Caco-2 (cell line): Measurements from ENCODE around the gene RIMS4. TPM values are rescaled to one million over a fixed set of nuclear protein-coding genes. Genes with fewer than 3 reads are reported as not detected.
A peak's percentile ranks its signal among the peaks of the same experiment; 100 is the strongest.

Experiments used
- BruUV-seq: library from RNA; stranded (reverse); fragments of 400-500 nt; replicated peaks from 2 replicates; lab custom pipeline; 2021; lab: Mats Ljungman, UMichigan
- CTCF ChIA-PET: fragments of 300-600 bp; sonication (Branson Sonifier 250); formaldehyde crosslinking; loops from one replicate; lab custom pipeline; 2022; ENCODE audit warnings: antibody characterized with exemption; lab: Charles Lee
- POLR2A ChIA-PET: fragments of 300-600 bp; sonication (Branson Sonifier 250); formaldehyde crosslinking; loops from one replicate; lab custom pipeline; 2022; ENCODE audit warnings: antibody characterized with exemption; lab: Charles Lee
- DNase-seq, 2 experiments: peaks; one replicate each; pipeline versions ENCODE4 v3.0.0 to v3.0.0-alpha.2; 2020 to 2022
- H3K27me3 ChIP-seq: replicated peaks from 2 replicates; pipeline ENCODE4 v1.6.0; 2011; ENCODE audit warnings: low read length; ENCODE audit not compliant: control insufficient read depth, insufficient read depth
- H3K36me3 ChIP-seq: 2 replicates; pipeline ENCODE4 v1.5.1; 2011; ENCODE audit warnings: low read length; ENCODE audit not compliant: control insufficient read depth, insufficient read depth
- H3K4me1 ChIP-seq: fragments of 250-450 bp; sonication (Bioruptor Pico); 2 replicates; pipeline ENCODE4 v1.5.1; 2020; ENCODE audit warnings: mild to moderate bottlenecking
- H3K4me3 ChIP-seq: 2 replicates; pipeline ENCODE4 v1.5.1; 2011; ENCODE audit warnings: low read depth, mild to moderate bottlenecking, control low read depth, low read length
- H3K9me3 ChIP-seq: fragments of 250-450 bp; sonication (Bioruptor Pico); 2 replicates; pipeline ENCODE4 v1.5.1; 2020; ENCODE audit warnings: mild to moderate bottlenecking, moderate library complexity
- H3K27ac Mint-ChIP-seq: one replicate; pipeline ENCODE4 v1.8.0; 2022; ENCODE audit warnings: mixed read lengths; ENCODE audit not compliant: unreplicated experiment
- H3K27me3 Mint-ChIP-seq: one replicate; pipeline ENCODE4 v1.8.0; 2022; ENCODE audit warnings: mixed read lengths; ENCODE audit not compliant: insufficient read depth, unreplicated experiment
- H3K36me3 Mint-ChIP-seq: one replicate; pipeline ENCODE4 v1.8.0; 2022; ENCODE audit warnings: mild to moderate bottlenecking, mixed read lengths; ENCODE audit not compliant: insufficient read depth, unreplicated experiment
- H3K4me1 Mint-ChIP-seq: one replicate; pipeline ENCODE4 v1.8.0; 2022; ENCODE audit warnings: low read depth, mixed read lengths; ENCODE audit not compliant: unreplicated experiment
- H3K4me3 Mint-ChIP-seq: one replicate; pipeline ENCODE4 v1.8.0; 2022; ENCODE audit warnings: mild to moderate bottlenecking, moderate library complexity, mixed read lengths; ENCODE audit not compliant: unreplicated experiment
- H3K9me3 Mint-ChIP-seq: one replicate; pipeline ENCODE4 v1.8.0; 2022; ENCODE audit warnings: mixed read lengths; ENCODE audit not compliant: unreplicated experiment
- intact Hi-C: fragments of 100-400 bp; cut with micrococcal nuclease; formaldehyde crosslinking; loops from one replicate; pipeline ENCODE4 v1.10.0; 2022; ENCODE audit not compliant: unreplicated experiment
- total RNA-seq: library from RNA; stranded (reverse); gene quantifications from 2 replicates; pipeline ENCODE4 v1.2.3, GENCODE V29; 2022
- TF ChIP-seq, protein P1 (sequence below), 2 experiments: fragments of 200-600 bp in 1 of 2; IDR thresholded peaks; 1 replicate in 1 of 2; 2 replicates in 1 of 2; pipeline versions ENCODE4 v1.5.1 to v1.8.0; 2011 to 2022; ENCODE audit warnings: antibody characterized with exemption in 1 of 2, control low read depth in 1 of 2, inconsistent platforms in 1 of 2, low read depth in 1 of 2, low read length in 1 of 2, mild to moderate bottlenecking in 1 of 2, moderate library complexity in 1 of 2; ENCODE audit not compliant: insufficient read depth in 1 of 2, severe bottlenecking in 1 of 2, unreplicated experiment in 1 of 2

RIMS4 gene
- total RNA-seq, 1 experiment from 2014 or later, result 9.0 TPM

DNA sequence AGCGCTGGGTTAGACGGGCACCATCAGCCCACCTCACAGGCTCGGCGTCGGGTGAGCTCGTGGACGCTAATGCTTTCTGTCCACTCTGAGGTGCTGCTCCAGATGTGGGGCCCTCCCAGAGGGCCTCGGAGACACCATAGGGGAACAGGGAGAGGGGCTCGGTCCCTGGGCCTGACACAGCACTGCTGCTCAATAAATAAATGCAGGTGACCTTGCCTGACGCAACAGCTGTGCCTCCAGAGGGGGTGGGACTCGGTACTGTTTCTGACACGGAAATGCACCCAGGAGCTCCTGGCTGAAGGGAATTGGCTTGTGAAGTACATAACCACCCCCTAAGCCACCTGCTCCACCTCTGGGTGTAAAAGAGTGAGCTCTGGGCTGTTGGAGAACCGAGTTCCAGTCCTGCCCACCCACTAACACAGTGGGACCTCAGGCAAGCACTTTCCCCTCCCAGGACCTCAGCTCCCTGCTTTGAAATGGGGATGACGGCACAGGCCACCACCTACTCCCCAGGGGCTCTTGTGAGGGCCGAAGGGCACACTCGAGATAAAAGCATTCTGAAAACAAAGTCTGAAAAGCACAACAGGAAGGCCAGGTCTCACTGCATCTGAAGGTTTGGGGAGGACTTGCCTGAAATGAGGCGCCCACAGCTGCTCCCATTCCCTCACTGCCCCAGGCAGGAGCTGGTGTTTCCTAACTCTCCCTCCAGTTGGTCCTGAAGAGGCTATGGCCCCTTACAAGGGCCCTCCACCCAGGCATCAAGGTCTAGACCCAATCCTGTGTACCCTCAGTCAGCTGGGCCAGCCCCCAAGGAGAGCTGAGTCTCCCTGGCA, 58.0 kb downstream of the RIMS4 start:
- H3K9me3 Mint-ChIP-seq, result no peaks in the 10 kb centered on the region
- Histone ChIP-seq H3K27me3 (no peaks in the 10 kb centered on the region), H3K9me3 (no peaks in the 10 kb centered on the region), H3K4me1 (no peaks in the 10 kb centered on the region), H3K36me3 (no peaks in the 10 kb centered on the region), H3K4me3 (no peak overlapping the region)
- H3K27ac Mint-ChIP-seq, result no peak overlapping the region
- POLR2A ChIA-PET, result no interaction called here
- peaks cover 4% of the 10 kb centered on the region for H3K4me1 Mint-ChIP-seq
- no peak overlapping the region for H3K4me3 Mint-ChIP-seq
- intact Hi-C loops, result no loop called here
- CTCF ChIA-PET, result interaction anchor here (0.9 kb wide), 1 partner anchor 24 kb away, joined by 3 read pairs; no protein-coding TSS in a partner anchor
- no peak for DNase-seq
- peaks cover 12% of the 10 kb centered on the region for H3K36me3 Mint-ChIP-seq
- H3K27me3 Mint-ChIP-seq, result peaks cover 2% of the 10 kb centered on the region
- TF ChIP-seq, protein P1, sequence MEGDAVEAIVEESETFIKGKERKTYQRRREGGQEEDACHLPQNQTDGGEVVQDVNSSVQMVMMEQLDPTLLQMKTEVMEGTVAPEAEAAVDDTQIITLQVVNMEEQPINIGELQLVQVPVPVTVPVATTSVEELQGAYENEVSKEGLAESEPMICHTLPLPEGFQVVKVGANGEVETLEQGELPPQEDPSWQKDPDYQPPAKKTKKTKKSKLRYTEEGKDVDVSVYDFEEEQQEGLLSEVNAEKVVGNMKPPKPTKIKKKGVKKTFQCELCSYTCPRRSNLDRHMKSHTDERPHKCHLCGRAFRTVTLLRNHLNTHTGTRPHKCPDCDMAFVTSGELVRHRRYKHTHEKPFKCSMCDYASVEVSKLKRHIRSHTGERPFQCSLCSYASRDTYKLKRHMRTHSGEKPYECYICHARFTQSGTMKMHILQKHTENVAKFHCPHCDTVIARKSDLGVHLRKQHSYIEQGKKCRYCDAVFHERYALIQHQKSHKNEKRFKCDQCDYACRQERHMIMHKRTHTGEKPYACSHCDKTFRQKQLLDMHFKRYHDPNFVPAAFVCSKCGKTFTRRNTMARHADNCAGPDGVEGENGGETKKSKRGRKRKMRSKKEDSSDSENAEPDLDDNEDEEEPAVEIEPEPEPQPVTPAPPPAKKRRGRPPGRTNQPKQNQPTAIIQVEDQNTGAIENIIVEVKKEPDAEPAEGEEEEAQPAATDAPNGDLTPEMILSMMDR (IDR thresholded peaks at IDR 0.05; ENCODE audit: insufficient read depth in 1 of 2, low read depth in 1 of 2, low read length in 1 of 2, severe bottlenecking in 1 of 2, unreplicated experiment in 1 of 2), result no peak
- BruUV-seq, result no TSS peak

DNA sequence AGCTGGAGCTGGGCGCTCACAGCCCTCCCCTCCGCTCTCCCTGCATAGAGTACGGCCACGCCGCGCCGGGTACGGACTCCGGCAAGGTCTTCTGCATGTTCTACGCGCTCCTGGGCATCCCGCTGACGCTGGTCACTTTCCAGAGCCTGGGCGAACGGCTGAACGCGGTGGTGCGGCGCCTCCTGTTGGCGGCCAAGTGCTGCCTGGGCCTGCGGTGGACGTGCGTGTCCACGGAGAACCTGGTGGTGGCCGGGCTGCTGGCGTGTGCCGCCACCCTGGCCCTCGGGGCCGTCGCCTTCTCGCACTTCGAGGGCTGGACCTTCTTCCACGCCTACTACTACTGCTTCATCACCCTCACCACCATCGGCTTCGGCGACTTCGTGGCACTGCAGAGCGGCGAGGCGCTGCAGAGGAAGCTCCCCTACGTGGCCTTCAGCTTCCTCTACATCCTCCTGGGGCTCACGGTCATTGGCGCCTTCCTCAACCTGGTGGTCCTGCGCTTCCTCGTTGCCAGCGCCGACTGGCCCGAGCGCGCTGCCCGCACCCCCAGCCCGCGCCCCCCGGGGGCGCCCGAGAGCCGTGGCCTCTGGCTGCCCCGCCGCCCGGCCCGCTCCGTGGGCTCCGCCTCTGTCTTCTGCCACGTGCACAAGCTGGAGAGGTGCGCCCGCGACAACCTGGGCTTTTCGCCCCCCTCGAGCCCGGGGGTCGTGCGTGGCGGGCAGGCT, 60.1 kb downstream of the RIMS4 start:
- no TSS peak for BruUV-seq
- no peaks in the 10 kb centered on the region for H3K9me3 Mint-ChIP-seq
- no peak overlapping the region for H3K4me3 Mint-ChIP-seq
- intact Hi-C loops, result no loop called here
- ChIA-PET POLR2A (interaction anchor here (0.6 kb wide), 1 partner anchor 346 kb away, joined by 3 read pairs; no protein-coding TSS in a partner anchor), CTCF (interaction anchor here (0.6 to 1.0 kb wide), 2 partner anchors 9 to 159 kb away, joined by 3 read pairs; no protein-coding TSS in a partner anchor)
- no peaks in the 10 kb centered on the region for H3K9me3 ChIP-seq
- peaks cover 14% of the 10 kb centered on the region for H3K36me3 Mint-ChIP-seq
- H3K27ac Mint-ChIP-seq, result no peak overlapping the region
- peaks cover 2% of the 10 kb centered on the region; the same call in 1 of the 2 replicates for H3K27me3 ChIP-seq
- H3K4me1 ChIP-seq, result peaks cover 5% of the 10 kb centered on the region; the same call in 1 of the 2 replicates
- peaks cover 9% of the 10 kb centered on the region for H3K4me1 Mint-ChIP-seq
- no peaks in the 10 kb centered on the region for H3K36me3 ChIP-seq
- H3K4me3 ChIP-seq, result no peak overlapping the region
- TF ChIP-seq, protein P1 (IDR thresholded peaks at IDR 0.05; ENCODE audit: insufficient read depth in 1 of 2, low read depth in 1 of 2, low read length in 1 of 2, severe bottlenecking in 1 of 2, unreplicated experiment in 1 of 2), result peak in 1 of 2 experiments; percentile 23
- H3K27me3 Mint-ChIP-seq, result peaks cover 3% of the 10 kb centered on the region
- peak in 1 of 2 experiments; percentile 41 for DNase-seq

DNA sequence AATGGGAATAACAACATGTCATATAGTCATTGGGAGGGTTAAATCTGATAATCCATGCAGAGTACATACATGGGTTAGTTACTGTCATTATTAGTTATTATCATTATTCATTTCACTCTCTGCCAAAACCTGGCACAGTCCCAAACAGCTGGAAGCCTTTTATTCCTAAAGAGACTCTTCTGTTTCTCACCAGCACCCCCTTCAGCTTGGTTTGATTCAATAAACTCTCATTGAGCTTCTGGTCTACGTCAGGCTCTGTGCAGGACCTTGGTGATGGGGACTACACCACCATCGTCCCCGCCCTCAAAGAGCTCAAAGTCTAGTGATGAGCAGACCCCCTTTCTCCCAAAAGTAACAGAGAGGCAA, 62.4 kb downstream of the RIMS4 start:
- Histone ChIP-seq H3K36me3 (no peaks in the 10 kb centered on the region), H3K4me3 (no peak overlapping the region), H3K27me3 (peaks cover 2% of the 10 kb centered on the region; the same call in 1 of the 2 replicates), H3K4me1 (peaks cover 11% of the 10 kb centered on the region), H3K9me3 (no peaks in the 10 kb centered on the region)
- no peak overlapping the region for H3K4me3 Mint-ChIP-seq
- peaks cover 14% of the 10 kb centered on the region for H3K36me3 Mint-ChIP-seq
- peak in 1 of 2 experiments; percentile 36 for DNase-seq
- intact Hi-C loops, result no loop called here
- no TSS peak for BruUV-seq
- no peak overlapping the region for H3K27ac Mint-ChIP-seq
- ChIA-PET POLR2A (interaction anchor here (1.7 kb wide), 1 partner anchor 137 kb away, joined by 4 read pairs; the partner anchor contains the start of gene YWHAB), CTCF (interaction anchor here (0.6 to 2.3 kb wide), 34 partner anchors 9 to 399 kb away, joined by 3 to 27 read pairs (median 4); partner anchors contain the start of gene YWHAB)
- peaks cover 15% of the 10 kb centered on the region for H3K4me1 Mint-ChIP-seq
- peaks cover 6% of the 10 kb centered on the region for H3K27me3 Mint-ChIP-seq
- TF ChIP-seq, protein P1 (IDR thresholded peaks at IDR 0.05; ENCODE audit: insufficient read depth in 1 of 2, low read depth in 1 of 2, low read length in 1 of 2, severe bottlenecking in 1 of 2, unreplicated experiment in 1 of 2), result no peak
- no peaks in the 10 kb centered on the region for H3K9me3 Mint-ChIP-seq
